SK-N-MC (cell line): Measurements from ENCODE around the gene ADGRG3.

Source experiments
- EZH2 ChIP-seq: fragments of 200-600 bp; sonication (generic); IDR thresholded peaks from one replicate; pipeline ENCODE4 v1.6.1; 2017; ENCODE audit warnings: antibody characterized with exemption
- POLR2AphosphoS5 ChIP-seq: IDR thresholded peaks from 2 replicates; pipeline ENCODE4 v1.6.1; 2012; ENCODE audit warnings: mild to moderate bottlenecking, low read depth, low read length, borderline replicate concordance

DNA sequence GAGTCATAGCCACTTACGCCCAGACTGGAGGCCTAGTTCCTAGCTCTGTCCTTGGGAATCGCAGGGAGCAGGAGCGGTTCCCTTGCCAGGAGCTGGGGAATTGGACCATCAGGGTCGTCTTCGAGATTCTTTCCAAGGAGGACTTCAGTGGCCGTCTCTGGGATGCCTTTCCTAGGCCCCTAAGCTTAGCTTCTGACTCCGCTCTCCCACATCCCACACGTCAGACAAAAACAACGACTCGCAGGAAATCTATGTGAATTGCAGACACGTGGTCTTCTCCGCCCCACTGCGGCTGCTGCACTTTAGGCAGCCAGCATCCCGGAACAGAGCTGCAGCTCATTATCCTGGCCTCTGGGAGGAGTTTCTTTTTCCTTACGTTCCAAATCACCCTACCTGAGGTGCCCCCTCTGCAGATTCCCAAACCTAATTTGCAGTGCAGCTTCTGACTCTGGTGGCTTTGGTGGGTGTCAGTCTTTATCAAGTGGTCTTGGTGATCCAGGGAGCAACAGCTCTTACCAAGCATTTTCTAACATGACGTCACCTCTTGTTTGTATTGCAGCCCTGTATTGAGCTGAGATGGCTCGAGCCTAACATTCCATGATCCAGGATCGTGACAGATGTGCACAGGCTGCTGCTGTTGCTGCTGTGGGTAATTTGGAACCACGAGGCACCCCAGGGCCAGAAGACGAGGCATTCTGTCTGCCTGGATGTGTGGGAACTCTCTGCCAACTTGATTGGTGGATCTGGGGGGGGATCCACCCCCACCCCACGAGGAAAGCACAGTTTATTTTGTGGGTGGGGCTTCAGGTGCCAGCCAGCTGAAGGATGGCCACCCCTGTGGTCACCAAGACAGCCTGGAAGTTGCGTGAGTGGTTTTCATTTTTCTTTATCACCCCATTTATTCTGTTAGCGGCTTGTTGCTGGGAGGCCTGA is 68.6 kb downstream of the ADGRG3 start:
- TF ChIP-seq POLR2AphosphoS5 (no peak), EZH2 (no peak)
